Suprapubic skin (tissue), 4 donors: ENCODE measurements around the gene UQCRH. TPM values are rescaled to one million over a fixed set of nuclear protein-coding genes. Genes with fewer than 3 reads are reported as not detected.

Experiments used
- DNase-seq, 2 donors: peaks; one replicate each; pipeline ENCODE4 v3.0.0-alpha.2; 2019; ENCODE audit warnings: low spot score in 2 of 2
- H3K27ac ChIP-seq: fragments of 200-600 bp; sonication (generic); one replicate; pipeline ENCODE4 v1.5.1; 2019
- H3K27me3 ChIP-seq: fragments of 200-600 bp; sonication (generic); one replicate; pipeline ENCODE4 v1.5.1; 2019
- H3K36me3 ChIP-seq: fragments of 200-600 bp; sonication (generic); one replicate; pipeline ENCODE4 v1.5.1; 2019
- H3K4me1 ChIP-seq: fragments of 200-600 bp; sonication (generic); one replicate; pipeline ENCODE4 v1.5.1; 2019
- H3K4me3 ChIP-seq: fragments of 200-600 bp; sonication (generic); one replicate; pipeline ENCODE4 v1.5.1; 2019; ENCODE audit warnings: mild to moderate bottlenecking
- H3K9me3 ChIP-seq: fragments of 200-600 bp; sonication (generic); one replicate; pipeline ENCODE4 v1.5.1; 2019
- EP300 ChIP-seq: sonication (generic); formaldehyde crosslinking; IDR thresholded peaks from one replicate; pipeline ENCODE4 v1.6.1; 2017; ENCODE audit warnings: antibody characterized with exemption
- POLR2A ChIP-seq, 2 donors: fragments of 450-650 bp; IDR thresholded peaks; one replicate each; pipeline ENCODE4 v1.6.1; 2017; ENCODE audit warnings: antibody characterized with exemption in 2 of 2, mild to moderate bottlenecking in 2 of 2, moderate library complexity in 2 of 2
- POLR2AphosphoS5 ChIP-seq, 3 donors: sonication (generic); formaldehyde crosslinking; IDR thresholded peaks; one replicate each; pipeline ENCODE4 v1.6.1; 2017; ENCODE audit warnings: antibody characterized with exemption in 3 of 3
- WGBS: methylation state at CpG from one replicate; pipeline ENCODE4 v1.1.5; 2018; 5-methylcytosine and 5-hydroxymethylcytosine counted together
- total RNA-seq, 4 donors: library from RNA; depleted of rRNA; stranded (reverse); fragments of >200 nt; gene quantifications; one replicate each; pipeline ENCODE4 v1.1.0, GENCODE V29; 2016
- TF ChIP-seq, protein P1 (sequence below), 2 donors: fragments of 200-600 bp in 1 of 2; fragments of 450-650 bp in 1 of 2; sonication (generic) in 1 of 2; IDR thresholded peaks; one replicate each; pipeline ENCODE4 v1.5.1; 2016 to 2019; ENCODE audit warnings: antibody characterized with exemption in 2 of 2, mild to moderate bottlenecking in 1 of 2, moderate library complexity in 1 of 2

Gene UQCRH
- total RNA-seq, 4 donors from 2014 or later = 182 to 399 (median 283) TPM

DNA sequence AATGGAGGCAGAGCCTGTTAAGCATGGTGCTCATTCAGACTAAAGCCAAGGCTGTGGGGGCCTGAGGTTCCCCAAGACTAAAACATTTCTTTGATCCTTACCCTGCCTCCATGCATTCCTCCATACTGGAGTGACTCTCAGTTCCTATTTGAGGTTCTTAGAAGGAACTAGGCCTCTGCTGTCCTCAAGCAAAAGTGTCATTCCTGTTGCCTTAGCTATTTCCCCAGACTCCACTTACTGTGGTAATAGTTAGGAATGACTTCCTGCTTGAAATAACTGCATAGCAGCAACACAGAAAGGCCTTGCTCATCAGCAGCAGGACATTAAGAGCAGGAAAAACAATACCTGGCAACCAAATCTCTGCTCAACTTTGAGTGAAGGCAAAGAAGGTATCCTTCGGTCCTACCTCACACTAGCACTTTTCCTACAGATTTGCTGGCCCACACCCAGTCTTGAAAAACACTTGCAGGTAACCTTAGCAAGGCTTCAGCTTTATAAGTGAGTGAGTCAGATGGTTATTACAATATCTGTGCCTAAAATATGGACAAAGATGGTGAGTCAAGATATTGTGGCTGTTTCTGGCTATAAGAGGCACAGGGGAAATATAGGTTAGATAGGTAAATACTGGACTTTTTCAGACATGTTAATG, 14.9 kb upstream of the UQCRH start:
- TF ChIP-seq POLR2A (IDR thresholded peaks at IDR 0.05) (no peak), POLR2AphosphoS5 (IDR thresholded peaks at IDR 0.05) (no peak), EP300 (no peak)
- TF ChIP-seq, protein P1, sequence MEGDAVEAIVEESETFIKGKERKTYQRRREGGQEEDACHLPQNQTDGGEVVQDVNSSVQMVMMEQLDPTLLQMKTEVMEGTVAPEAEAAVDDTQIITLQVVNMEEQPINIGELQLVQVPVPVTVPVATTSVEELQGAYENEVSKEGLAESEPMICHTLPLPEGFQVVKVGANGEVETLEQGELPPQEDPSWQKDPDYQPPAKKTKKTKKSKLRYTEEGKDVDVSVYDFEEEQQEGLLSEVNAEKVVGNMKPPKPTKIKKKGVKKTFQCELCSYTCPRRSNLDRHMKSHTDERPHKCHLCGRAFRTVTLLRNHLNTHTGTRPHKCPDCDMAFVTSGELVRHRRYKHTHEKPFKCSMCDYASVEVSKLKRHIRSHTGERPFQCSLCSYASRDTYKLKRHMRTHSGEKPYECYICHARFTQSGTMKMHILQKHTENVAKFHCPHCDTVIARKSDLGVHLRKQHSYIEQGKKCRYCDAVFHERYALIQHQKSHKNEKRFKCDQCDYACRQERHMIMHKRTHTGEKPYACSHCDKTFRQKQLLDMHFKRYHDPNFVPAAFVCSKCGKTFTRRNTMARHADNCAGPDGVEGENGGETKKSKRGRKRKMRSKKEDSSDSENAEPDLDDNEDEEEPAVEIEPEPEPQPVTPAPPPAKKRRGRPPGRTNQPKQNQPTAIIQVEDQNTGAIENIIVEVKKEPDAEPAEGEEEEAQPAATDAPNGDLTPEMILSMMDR (IDR thresholded peaks at IDR 0.05) = no peak
- no peak for DNase-seq
- WGBS = 88% methylated on average over 1 of the region's 1 CpG
- Histone ChIP-seq H3K4me1 (no peaks in the 10 kb centered on the region), H3K4me3 (no peak overlapping the region), H3K9me3 (no peaks in the 10 kb centered on the region), H3K36me3 (peaks cover 39% of the 10 kb centered on the region), H3K27ac (no peak overlapping the region), H3K27me3 (no peaks in the 10 kb centered on the region)

DNA sequence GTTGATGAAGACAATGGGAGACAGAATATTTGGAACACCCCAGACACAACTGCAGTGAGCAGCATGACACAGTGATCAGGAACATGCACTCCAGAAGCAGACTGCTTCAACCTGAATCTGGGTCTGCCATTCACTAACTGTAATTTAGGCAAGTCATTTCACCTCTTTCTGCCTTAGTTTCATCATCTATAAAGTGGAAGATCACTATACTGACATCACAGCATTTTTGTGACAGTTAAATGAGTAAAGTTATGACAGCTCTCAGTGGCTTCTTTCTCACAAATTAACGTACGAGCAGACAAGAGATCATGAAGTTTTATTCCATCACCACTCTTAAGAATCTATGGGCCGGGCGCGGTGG, 14.4 kb upstream of the UQCRH start:
- Histone ChIP-seq H3K27ac (no peak overlapping the region), H3K9me3 (no peaks in the 10 kb centered on the region), H3K4me1 (no peaks in the 10 kb centered on the region), H3K36me3 (peaks cover 37% of the 10 kb centered on the region), H3K27me3 (no peaks in the 10 kb centered on the region), H3K4me3 (no peak overlapping the region)
- TF ChIP-seq, protein P1 (IDR thresholded peaks at IDR 0.05) = no peak
- TF ChIP-seq POLR2A (IDR thresholded peaks at IDR 0.05) (no peak), POLR2AphosphoS5 (IDR thresholded peaks at IDR 0.05) (no peak), EP300 (no peak)
- WGBS = 99% methylated on average over 5 of the region's 5 CpGs
- no peak for DNase-seq

DNA sequence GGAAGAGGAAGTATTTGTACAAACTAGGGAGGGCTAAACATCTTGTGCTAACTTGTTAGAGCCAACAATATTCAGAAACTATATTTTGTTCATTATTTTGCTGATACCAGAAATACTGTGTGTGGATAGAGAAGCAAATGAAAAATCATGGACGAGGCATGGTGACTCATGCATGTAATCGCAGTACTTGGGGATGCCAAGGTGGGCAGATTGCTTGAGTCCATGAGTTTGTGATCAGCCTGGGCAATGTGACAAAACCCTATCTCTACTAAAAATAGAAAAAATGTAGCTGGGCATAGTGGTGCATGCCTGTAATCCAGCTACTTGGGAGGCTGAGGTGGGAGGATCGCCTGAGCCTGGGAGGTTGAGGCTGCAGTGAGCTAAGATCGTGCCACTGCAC, 13.5 kb upstream of the UQCRH start:
- no peaks in the 10 kb centered on the region for H3K9me3 ChIP-seq
- TF ChIP-seq, protein P1 (IDR thresholded peaks at IDR 0.05) = no peak
- TF ChIP-seq POLR2AphosphoS5 (IDR thresholded peaks at IDR 0.05) (no peak), EP300 (no peak), POLR2A (IDR thresholded peaks at IDR 0.05) (no peak)
- peaks cover 37% of the 10 kb centered on the region for H3K36me3 ChIP-seq
- no peak for DNase-seq
- 96% methylated on average over 4 of the region's 4 CpGs for WGBS
- H3K27me3 ChIP-seq = no peaks in the 10 kb centered on the region
- H3K4me3 ChIP-seq = no peak overlapping the region
- H3K4me1 ChIP-seq = no peaks in the 10 kb centered on the region
- no peak overlapping the region for H3K27ac ChIP-seq

DNA sequence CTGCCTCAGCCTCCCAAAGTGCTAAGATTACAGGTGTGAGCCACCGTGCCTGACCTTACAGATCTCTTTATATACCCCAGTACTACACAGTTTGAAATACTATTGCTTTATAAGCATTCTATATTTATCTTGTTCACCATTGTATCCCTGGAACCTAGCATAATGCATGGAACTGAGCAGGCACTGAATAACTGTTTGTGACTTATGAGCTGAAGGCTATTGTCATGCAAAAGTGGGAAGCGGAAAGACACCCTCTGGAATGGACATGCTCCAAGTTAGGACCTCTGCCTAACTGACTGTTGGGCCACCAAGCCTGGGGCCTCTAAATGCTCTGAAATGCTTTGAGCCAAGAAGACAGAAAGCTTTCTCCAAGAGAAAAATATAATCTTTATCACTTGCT, 8.2 kb upstream of the UQCRH start:
- TF ChIP-seq POLR2A (IDR thresholded peaks at IDR 0.05) (no peak), POLR2AphosphoS5 (IDR thresholded peaks at IDR 0.05) (no peak), EP300 (no peak)
- TF ChIP-seq, protein P1 (IDR thresholded peaks at IDR 0.05) = no peak
- Histone ChIP-seq H3K4me3 (no peak overlapping the region), H3K36me3 (peaks cover 45% of the 10 kb centered on the region), H3K27ac (no peak overlapping the region), H3K4me1 (peaks cover 4% of the 10 kb centered on the region), H3K9me3 (no peaks in the 10 kb centered on the region), H3K27me3 (no peaks in the 10 kb centered on the region)
- 95% methylated on average over 2 of the region's 2 CpGs for WGBS
- no peak for DNase-seq

DNA sequence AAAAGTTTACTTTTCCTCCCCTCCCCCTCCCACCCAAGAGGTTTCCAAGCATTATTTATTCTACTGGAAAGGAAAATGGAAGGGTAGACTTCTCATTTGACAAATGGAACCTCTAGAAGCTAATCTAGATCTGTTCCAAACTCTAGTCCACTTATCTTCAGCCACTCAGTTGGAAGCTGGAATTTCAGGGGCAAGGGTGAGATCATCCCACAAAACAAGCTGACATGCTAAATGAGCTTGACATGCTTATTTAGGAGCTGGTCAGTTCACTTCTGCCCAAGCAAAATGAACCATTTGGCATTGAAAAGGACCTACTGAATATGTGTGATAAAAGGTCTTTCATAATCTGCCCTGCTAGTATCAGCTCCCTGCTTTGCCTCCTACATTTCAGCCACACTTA, 5.1 kb upstream of the UQCRH start:
- DNase-seq = no peak
- H3K4me1 ChIP-seq = peaks cover 16% of the 10 kb centered on the region
- H3K36me3 ChIP-seq = peaks cover 41% of the 10 kb centered on the region
- H3K4me3 ChIP-seq = no peak overlapping the region
- H3K27me3 ChIP-seq = no peaks in the 10 kb centered on the region
- TF ChIP-seq, protein P1 (IDR thresholded peaks at IDR 0.05) = no peak
- TF ChIP-seq POLR2AphosphoS5 (IDR thresholded peaks at IDR 0.05) = no peak
- TF ChIP-seq POLR2A (IDR thresholded peaks at IDR 0.05) = no peak
- no peak for TF ChIP-seq EP300
- H3K27ac ChIP-seq = no peak overlapping the region
- H3K9me3 ChIP-seq = no peaks in the 10 kb centered on the region
